Measurements from ENCODE around the gene LIMK2.
"Not testable (repeated sequence)": the region's sequence is repeated elsewhere in the genome, so short reads cannot be mapped to it uniquely, and the experiment has no call there.

- not testable (repeated sequence) for TF ChIP-seq EZH2 (IDR thresholded peaks at IDR 0.05; ENCODE audit: low read length, unreplicated experiment); EZH2phosphoT487 (IDR thresholded peaks at IDR 0.05; ENCODE audit: borderline replicate concordance, low read length)
- TF ChIP-seq, protein P1, sequence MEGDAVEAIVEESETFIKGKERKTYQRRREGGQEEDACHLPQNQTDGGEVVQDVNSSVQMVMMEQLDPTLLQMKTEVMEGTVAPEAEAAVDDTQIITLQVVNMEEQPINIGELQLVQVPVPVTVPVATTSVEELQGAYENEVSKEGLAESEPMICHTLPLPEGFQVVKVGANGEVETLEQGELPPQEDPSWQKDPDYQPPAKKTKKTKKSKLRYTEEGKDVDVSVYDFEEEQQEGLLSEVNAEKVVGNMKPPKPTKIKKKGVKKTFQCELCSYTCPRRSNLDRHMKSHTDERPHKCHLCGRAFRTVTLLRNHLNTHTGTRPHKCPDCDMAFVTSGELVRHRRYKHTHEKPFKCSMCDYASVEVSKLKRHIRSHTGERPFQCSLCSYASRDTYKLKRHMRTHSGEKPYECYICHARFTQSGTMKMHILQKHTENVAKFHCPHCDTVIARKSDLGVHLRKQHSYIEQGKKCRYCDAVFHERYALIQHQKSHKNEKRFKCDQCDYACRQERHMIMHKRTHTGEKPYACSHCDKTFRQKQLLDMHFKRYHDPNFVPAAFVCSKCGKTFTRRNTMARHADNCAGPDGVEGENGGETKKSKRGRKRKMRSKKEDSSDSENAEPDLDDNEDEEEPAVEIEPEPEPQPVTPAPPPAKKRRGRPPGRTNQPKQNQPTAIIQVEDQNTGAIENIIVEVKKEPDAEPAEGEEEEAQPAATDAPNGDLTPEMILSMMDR (conservative IDR thresholded peaks at IDR 0.05; ENCODE audit: low read depth, low read length), result not testable (repeated sequence)
Observed at GRCh38 chr22:31194681-31195080, 17.4 kb upstream of the LIMK2 start.

Measured in PC-3 (cell line).